HepG2 (cell line): Measurements from ENCODE around the gene PLXNB2. TPM values are rescaled to one million over a fixed set of nuclear protein-coding genes. Genes with fewer than 3 reads are reported as not detected.

Experiments used
- ARID4A ChIP-seq: sonication (generic); formaldehyde crosslinking; IDR thresholded peaks from 2 replicates; pipeline ENCODE4 v1.5.0; 2020; ENCODE audit warnings: mild to moderate bottlenecking, missing genetic modification reagents, borderline replicate concordance
- CEBPG ChIP-seq: IDR thresholded peaks from 2 replicates; pipeline ENCODE4 v1.6.1; 2016
- ISL2 ChIP-seq: sonication (generic); formaldehyde crosslinking; IDR thresholded peaks from 2 replicates; pipeline ENCODE4 v1.5.0; 2020; ENCODE audit warnings: missing genetic modification reagents
- KMT2B ChIP-seq: IDR thresholded peaks from 2 replicates; pipeline ENCODE4 v1.6.1; 2016; ENCODE audit warnings: missing genetic modification reagents, missing compliant biosample characterization
- MED8 ChIP-seq: sonication (generic); formaldehyde crosslinking; IDR thresholded peaks from 2 replicates; pipeline ENCODE4 v1.8.1; 2023; ENCODE audit warnings: mild to moderate bottlenecking, missing genetic modification reagents; ENCODE audit not compliant: insufficient replicate concordance
- PTBP1 ChIP-seq: fragments of 200-400 bp; formaldehyde crosslinking; IDR thresholded peaks from 2 replicates; pipeline ENCODE4 v1.6.1; 2018; ENCODE audit warnings: low read length, low read depth; ENCODE audit not compliant: poor library complexity, severe bottlenecking
- RXRA ChIP-seq: sonication (generic); formaldehyde crosslinking; IDR thresholded peaks from 2 replicates; pipeline ENCODE4 v1.5.1; 2020; ENCODE audit warnings: missing genetic modification reagents
- TCF7 ChIP-seq: sonication (generic); IDR thresholded peaks from 2 replicates; pipeline ENCODE4 v1.6.1; 2016; ENCODE audit warnings: antibody characterized with exemption, low read depth
- ZMYM2 ChIP-seq: sonication (generic); formaldehyde crosslinking; IDR thresholded peaks from 2 replicates; pipeline ENCODE4 v1.8.0; 2022; ENCODE audit warnings: mild to moderate bottlenecking, missing genetic modification reagents
- ZNF75D ChIP-seq: sonication (generic); formaldehyde crosslinking; IDR thresholded peaks from 2 replicates; pipeline ENCODE4 v1.8.1; 2023; ENCODE audit warnings: missing genetic modification reagents, mild to moderate bottlenecking, borderline replicate concordance
- polyA plus RNA-seq, 8 experiments: library from polyadenylated mRNA; depleted of rRNA in 3 of 8; stranded (reverse) in 7 of 8; unstranded in 1 of 8; fragments of >200 nt; fragmentation: Illumina TruSeq in 4 of 8; extraction: Trizol in 4 of 8; gene quantifications; 2 replicates each; pipeline versions ENCODE4 v1.2.1 to v1.2.3, GENCODE V29; 2011 to 2016; ENCODE audit warnings: low read depth in 4 of 8, missing spikeins in 1 of 8, mixed read lengths in 1 of 8; ENCODE audit not compliant: insufficient read depth in 1 of 8
- total RNA-seq, 5 experiments: library from RNA; depleted of rRNA; stranded (reverse); fragments of >200 nt; fragmentation: Illumina TruSeq; extraction: Trizol; gene quantifications; 2 replicates each; pipeline ENCODE4 v1.2.3, GENCODE V29; 2016; ENCODE audit warnings: low read depth in 1 of 5
- TF ChIP-seq, protein P1 (sequence below): sonication (generic); formaldehyde crosslinking; IDR thresholded peaks from 2 replicates; pipeline ENCODE4 v1.9.0; 2022; ENCODE audit warnings: missing genetic modification reagents, mild to moderate bottlenecking, borderline replicate concordance
- TF ChIP-seq, protein P2 (sequence below): IDR thresholded peaks from 2 replicates; pipeline ENCODE4 v1.6.1; 2016; ENCODE audit warnings: missing compliant biosample characterization, missing genetic modification reagents, borderline replicate concordance
- TF ChIP-seq, protein P3 (sequence below): sonication (generic); formaldehyde crosslinking; IDR thresholded peaks from 2 replicates; pipeline ENCODE4 v1.4.0; 2020; ENCODE audit warnings: missing genetic modification reagents
- TF ChIP-seq, protein P4 (sequence below): sonication (generic); formaldehyde crosslinking; IDR thresholded peaks from 2 replicates; pipeline ENCODE4 v1.4.0; 2020; ENCODE audit warnings: missing genetic modification reagents

The PLXNB2 gene
- total and polyA plus RNA-seq, 2 of the 13 experiments (the other 11 are each of a cell fraction or from before 2014, with no cell fraction given), result 32.6 to 68.9 TPM

- TF ChIP-seq, protein P1, sequence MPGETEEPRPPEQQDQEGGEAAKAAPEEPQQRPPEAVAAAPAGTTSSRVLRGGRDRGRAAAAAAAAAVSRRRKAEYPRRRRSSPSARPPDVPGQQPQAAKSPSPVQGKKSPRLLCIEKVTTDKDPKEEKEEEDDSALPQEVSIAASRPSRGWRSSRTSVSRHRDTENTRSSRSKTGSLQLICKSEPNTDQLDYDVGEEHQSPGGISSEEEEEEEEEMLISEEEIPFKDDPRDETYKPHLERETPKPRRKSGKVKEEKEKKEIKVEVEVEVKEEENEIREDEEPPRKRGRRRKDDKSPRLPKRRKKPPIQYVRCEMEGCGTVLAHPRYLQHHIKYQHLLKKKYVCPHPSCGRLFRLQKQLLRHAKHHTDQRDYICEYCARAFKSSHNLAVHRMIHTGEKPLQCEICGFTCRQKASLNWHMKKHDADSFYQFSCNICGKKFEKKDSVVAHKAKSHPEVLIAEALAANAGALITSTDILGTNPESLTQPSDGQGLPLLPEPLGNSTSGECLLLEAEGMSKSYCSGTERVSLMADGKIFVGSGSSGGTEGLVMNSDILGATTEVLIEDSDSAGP (CRISPR knock-in tag), result peak; percentile 66; the same call in 1 of the 2 replicates
- TF ChIP-seq, protein P2, sequence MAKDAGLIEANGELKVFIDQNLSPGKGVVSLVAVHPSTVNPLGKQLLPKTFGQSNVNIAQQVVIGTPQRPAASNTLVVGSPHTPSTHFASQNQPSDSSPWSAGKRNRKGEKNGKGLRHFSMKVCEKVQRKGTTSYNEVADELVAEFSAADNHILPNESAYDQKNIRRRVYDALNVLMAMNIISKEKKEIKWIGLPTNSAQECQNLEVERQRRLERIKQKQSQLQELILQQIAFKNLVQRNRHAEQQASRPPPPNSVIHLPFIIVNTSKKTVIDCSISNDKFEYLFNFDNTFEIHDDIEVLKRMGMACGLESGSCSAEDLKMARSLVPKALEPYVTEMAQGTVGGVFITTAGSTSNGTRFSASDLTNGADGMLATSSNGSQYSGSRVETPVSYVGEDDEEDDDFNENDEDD (CRISPR knock-in tag), result no peak
- TF ChIP-seq PTBP1 (no peak), ZMYM2 (CRISPR knock-in tag) (no peak), ZNF75D (CRISPR knock-in tag) (no peak), ISL2 (no peak), RXRA (CRISPR knock-in tag) (no peak), CEBPG (no peak), ARID4A (CRISPR knock-in tag) (peak; percentile 92), MED8 (CRISPR knock-in tag) (no peak), TCF7 (no peak), KMT2B (no peak)
- TF ChIP-seq, protein P3, sequence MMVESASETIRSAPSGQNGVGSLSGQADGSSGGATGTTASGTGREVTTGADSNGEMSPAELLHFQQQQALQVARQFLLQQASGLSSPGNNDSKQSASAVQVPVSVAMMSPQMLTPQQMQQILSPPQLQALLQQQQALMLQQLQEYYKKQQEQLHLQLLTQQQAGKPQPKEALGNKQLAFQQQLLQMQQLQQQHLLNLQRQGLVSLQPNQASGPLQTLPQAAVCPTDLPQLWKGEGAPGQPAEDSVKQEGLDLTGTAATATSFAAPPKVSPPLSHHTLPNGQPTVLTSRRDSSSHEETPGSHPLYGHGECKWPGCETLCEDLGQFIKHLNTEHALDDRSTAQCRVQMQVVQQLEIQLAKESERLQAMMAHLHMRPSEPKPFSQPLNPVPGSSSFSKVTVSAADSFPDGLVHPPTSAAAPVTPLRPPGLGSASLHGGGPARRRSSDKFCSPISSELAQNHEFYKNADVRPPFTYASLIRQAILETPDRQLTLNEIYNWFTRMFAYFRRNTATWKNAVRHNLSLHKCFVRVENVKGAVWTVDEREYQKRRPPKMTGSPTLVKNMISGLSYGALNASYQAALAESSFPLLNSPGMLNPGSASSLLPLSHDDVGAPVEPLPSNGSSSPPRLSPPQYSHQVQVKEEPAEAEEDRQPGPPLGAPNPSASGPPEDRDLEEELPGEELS (CRISPR knock-in tag), result no peak
- TF ChIP-seq, protein P4, sequence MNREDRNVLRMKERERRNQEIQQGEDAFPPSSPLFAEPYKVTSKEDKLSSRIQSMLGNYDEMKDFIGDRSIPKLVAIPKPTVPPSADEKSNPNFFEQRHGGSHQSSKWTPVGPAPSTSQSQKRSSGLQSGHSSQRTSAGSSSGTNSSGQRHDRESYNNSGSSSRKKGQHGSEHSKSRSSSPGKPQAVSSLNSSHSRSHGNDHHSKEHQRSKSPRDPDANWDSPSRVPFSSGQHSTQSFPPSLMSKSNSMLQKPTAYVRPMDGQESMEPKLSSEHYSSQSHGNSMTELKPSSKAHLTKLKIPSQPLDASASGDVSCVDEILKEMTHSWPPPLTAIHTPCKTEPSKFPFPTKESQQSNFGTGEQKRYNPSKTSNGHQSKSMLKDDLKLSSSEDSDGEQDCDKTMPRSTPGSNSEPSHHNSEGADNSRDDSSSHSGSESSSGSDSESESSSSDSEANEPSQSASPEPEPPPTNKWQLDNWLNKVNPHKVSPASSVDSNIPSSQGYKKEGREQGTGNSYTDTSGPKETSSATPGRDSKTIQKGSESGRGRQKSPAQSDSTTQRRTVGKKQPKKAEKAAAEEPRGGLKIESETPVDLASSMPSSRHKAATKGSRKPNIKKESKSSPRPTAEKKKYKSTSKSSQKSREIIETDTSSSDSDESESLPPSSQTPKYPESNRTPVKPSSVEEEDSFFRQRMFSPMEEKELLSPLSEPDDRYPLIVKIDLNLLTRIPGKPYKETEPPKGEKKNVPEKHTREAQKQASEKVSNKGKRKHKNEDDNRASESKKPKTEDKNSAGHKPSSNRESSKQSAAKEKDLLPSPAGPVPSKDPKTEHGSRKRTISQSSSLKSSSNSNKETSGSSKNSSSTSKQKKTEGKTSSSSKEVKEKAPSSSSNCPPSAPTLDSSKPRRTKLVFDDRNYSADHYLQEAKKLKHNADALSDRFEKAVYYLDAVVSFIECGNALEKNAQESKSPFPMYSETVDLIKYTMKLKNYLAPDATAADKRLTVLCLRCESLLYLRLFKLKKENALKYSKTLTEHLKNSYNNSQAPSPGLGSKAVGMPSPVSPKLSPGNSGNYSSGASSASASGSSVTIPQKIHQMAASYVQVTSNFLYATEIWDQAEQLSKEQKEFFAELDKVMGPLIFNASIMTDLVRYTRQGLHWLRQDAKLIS (CRISPR knock-in tag), result no peak
Measured at GRCh38 chr22:50250555-50251476, 56.6 kb downstream of the PLXNB2 start, which contains the start of gene HDAC10 (continued).
